Gastrocnemius medialis (tissue), 4 donors: ENCODE measurements around the gene SAP30L. TPM values are rescaled to one million over a fixed set of nuclear protein-coding genes. Genes with fewer than 3 reads are reported as not detected.

Experiments used
- ATAC-seq, 2 donors: fragments of 150-250 bp; one replicate each; pipeline ENCODE4 v1.9.1; 2016
- DNase-seq, 2 donors: peaks; one replicate each; pipeline ENCODE4 v3.0.0-alpha.2; 2019
- H3K27ac ChIP-seq, 4 donors: fragments of 200-600 bp; sonication (generic); 1 replicate in 1 of 4; 2 replicates in 3 of 4; pipeline ENCODE4 v1.5.1; 2016 to 2018; ENCODE audit warnings: mild to moderate bottlenecking in 2 of 4, moderate library complexity in 1 of 4
- H3K27me3 ChIP-seq, 3 donors: fragments of 200-600 bp; sonication (generic) in 2 of 3; 1 replicate in 1 of 3; 2 replicates in 2 of 3; pipeline versions ENCODE4 v1.5.1 to v1.6.0; 2016 to 2019; ENCODE audit warnings: mild to moderate bottlenecking in 1 of 3, moderate library complexity in 1 of 3
- H3K36me3 ChIP-seq, 2 donors: fragments of 200-600 bp; sonication (generic) in 1 of 2; one replicate each; pipeline ENCODE4 v1.5.1; 2017 to 2018
- H3K4me1 ChIP-seq, 2 donors: fragments of 200-600 bp; sonication (generic) in 1 of 2; one replicate each; pipeline ENCODE4 v1.5.1; 2016 to 2017; ENCODE audit warnings: mild to moderate bottlenecking in 2 of 2
- H3K4me3 ChIP-seq, 4 donors: fragments of 200-600 bp; sonication (generic) in 3 of 4; 1 replicate in 1 of 4; 2 replicates in 3 of 4; pipeline ENCODE4 v1.5.1; 2016 to 2019; ENCODE audit warnings: mild to moderate bottlenecking in 2 of 4
- H3K9me3 ChIP-seq, 3 donors: fragments of 200-600 bp; sonication (generic) in 2 of 3; 1 replicate in 1 of 3; 2 replicates in 2 of 3; pipeline ENCODE4 v1.5.1; 2016 to 2019
- POLR2A ChIP-seq, 2 donors: fragments of 450-650 bp; IDR thresholded peaks; one replicate each; pipeline ENCODE4 v1.6.1; 2017; ENCODE audit warnings: antibody characterized with exemption in 2 of 2, mild to moderate bottlenecking in 2 of 2, moderate library complexity in 2 of 2
- in situ Hi-C, 4 donors: fragments of 200-750 bp; cut with MboI; loops; one replicate each; pipeline versions ENCODE4 v1.15.0 to v1.8.0; 2017; ENCODE audit warnings: low sequenced_read_pairs in 4 of 4
- intact Hi-C: fragments of 100-400 bp; cut with DNase I; formaldehyde crosslinking; loops from one replicate; pipeline ENCODE4 v1.15.1; 2023; ENCODE audit warnings: low total_unique reads
- total RNA-seq, 4 donors: library from RNA; depleted of rRNA; stranded (reverse); fragments of >200 nt; gene quantifications; one replicate each; pipeline versions ENCODE4 v1.1.0 to v1.2.3, GENCODE V29; 2016
- TF ChIP-seq, protein P1 (sequence below), 5 experiments: fragments of 450-650 bp in 3 of 5; fragments of 200-600 bp in 2 of 5; sonication (generic) in 2 of 5; IDR thresholded peaks in 4 of 5; conservative IDR thresholded peaks in 1 of 5; 1 replicate in 4 of 5; 2 replicates in 1 of 5; pipeline ENCODE4 v1.5.1; 2016 to 2019; ENCODE audit warnings: antibody characterized with exemption in 5 of 5, mild to moderate bottlenecking in 3 of 5, moderate library complexity in 3 of 5

The SAP30L gene
- total RNA-seq, 4 donors from 2014 or later = 18.8 to 35.6 (median 25.5) TPM

DNA sequence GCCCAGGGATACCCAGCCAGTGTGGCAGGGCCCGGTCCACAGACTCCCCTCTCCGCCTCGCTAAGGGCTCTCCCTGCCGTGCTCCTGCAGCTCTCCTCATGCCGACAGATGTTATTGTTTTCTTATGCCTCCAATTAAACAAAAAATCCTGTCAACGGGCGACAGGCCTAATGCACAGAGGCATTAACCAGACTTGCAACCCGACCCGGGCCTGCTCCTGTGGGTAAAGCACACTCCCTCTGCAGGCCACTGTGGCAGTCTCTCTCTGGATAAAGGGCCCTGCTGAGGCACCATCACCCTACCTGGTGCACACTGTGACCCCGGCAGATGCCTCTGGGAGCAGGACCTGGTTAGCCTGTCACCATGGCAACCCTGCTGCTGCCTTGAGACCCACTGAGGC lies 59.8 kb downstream of the SAP30L start:
- in situ Hi-C loops (no loop called here), intact Hi-C loops (no loop called here)
- Histone ChIP-seq H3K36me3 (no peaks in the 10 kb centered on the region), H3K4me3 (no peak overlapping the region), H3K27ac (no peak overlapping the region), H3K27me3 (peaks cover 0 to 4% (median 0%) of the 10 kb centered on the region in 3 donors), H3K4me1 (no peaks in the 10 kb centered on the region), H3K9me3 (no peaks in the 10 kb centered on the region)
- no peak for ATAC-seq
- DNase-seq = no peak
- no peak for TF ChIP-seq POLR2A (IDR thresholded peaks at IDR 0.05)
- TF ChIP-seq, protein P1, sequence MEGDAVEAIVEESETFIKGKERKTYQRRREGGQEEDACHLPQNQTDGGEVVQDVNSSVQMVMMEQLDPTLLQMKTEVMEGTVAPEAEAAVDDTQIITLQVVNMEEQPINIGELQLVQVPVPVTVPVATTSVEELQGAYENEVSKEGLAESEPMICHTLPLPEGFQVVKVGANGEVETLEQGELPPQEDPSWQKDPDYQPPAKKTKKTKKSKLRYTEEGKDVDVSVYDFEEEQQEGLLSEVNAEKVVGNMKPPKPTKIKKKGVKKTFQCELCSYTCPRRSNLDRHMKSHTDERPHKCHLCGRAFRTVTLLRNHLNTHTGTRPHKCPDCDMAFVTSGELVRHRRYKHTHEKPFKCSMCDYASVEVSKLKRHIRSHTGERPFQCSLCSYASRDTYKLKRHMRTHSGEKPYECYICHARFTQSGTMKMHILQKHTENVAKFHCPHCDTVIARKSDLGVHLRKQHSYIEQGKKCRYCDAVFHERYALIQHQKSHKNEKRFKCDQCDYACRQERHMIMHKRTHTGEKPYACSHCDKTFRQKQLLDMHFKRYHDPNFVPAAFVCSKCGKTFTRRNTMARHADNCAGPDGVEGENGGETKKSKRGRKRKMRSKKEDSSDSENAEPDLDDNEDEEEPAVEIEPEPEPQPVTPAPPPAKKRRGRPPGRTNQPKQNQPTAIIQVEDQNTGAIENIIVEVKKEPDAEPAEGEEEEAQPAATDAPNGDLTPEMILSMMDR (IDR thresholded peaks at IDR 0.05 in 4 of 5, conservative IDR thresholded peaks at IDR 0.05 in 1 of 5) = no peak

DNA sequence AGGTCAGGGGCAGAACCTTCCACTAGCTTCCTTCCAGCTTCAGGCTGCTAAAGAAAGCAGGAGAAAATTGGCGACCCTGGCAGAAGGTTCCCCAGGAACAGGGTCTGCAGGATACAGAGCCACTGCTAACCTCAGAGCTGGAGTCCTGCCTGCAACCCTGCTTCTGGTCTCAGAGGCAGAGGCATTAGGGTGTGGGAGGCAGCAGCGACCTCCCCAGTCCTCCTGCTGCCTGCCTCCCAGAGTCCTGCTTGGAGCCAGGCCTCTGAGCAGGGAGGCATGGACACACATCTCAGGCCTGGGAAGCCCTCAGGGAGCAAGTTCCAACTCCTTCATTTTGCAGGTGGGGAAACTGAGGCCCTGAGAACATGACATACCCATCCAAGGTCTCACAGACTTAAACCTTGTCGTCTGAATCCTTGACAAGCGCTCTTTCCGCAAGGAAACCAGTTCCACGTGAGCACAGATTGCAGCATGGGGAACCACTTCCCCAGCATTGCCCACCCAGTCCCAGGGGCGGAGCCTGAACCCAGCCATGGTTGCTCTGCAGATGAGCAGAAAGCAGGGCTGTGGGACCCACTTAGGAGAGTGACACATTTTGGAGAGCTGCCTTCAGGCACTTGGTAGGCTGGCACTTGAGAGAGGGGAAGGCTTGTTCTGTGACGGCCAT lies 60.4 kb downstream of the SAP30L start:
- TF ChIP-seq, protein P1 (IDR thresholded peaks at IDR 0.05 in 4 of 5, conservative IDR thresholded peaks at IDR 0.05 in 1 of 5) = no peak
- no peak for TF ChIP-seq POLR2A (IDR thresholded peaks at IDR 0.05)
- in situ Hi-C loops (no loop called here), intact Hi-C loops (no loop called here)
- H3K27me3 ChIP-seq = peaks cover 0 to 4% (median 0%) of the 10 kb centered on the region in 3 donors
- DNase-seq (no peak), ATAC-seq (no peak)
- H3K4me3 ChIP-seq = no peak overlapping the region
- no peaks in the 10 kb centered on the region for H3K4me1 ChIP-seq
- no peaks in the 10 kb centered on the region for H3K36me3 ChIP-seq
- no peaks in the 10 kb centered on the region for H3K9me3 ChIP-seq
- H3K27ac ChIP-seq = no peak overlapping the region

DNA sequence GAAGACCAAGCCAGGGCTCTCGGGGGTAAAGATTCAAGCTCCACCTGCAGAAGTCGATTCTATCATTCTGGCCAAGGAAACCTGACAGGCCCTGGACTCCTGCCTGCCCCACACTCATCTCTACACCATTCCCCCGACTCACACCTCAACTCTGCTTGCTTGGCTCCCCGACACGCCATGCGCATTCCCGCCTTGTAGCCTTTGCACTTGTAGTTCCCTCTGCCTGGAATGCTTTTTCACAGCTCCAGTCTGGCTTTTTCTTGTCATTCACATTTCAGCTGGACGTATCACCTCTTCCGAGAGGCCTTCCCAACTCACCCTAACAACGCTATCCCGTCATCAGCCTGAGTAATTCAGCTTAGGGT lies 60.9 kb downstream of the SAP30L start:
- Histone ChIP-seq H3K9me3 (no peaks in the 10 kb centered on the region), H3K36me3 (no peaks in the 10 kb centered on the region), H3K4me3 (no peak overlapping the region), H3K27ac (no peak overlapping the region), H3K4me1 (no peaks in the 10 kb centered on the region), H3K27me3 (peaks cover 0 to 4% (median 0%) of the 10 kb centered on the region in 3 donors)
- intact Hi-C loops = no loop called here
- in situ Hi-C loops = no loop called here
- ATAC-seq = no peak
- no peak for DNase-seq
- TF ChIP-seq POLR2A (IDR thresholded peaks at IDR 0.05) = no peak
- TF ChIP-seq, protein P1 (IDR thresholded peaks at IDR 0.05 in 4 of 5, conservative IDR thresholded peaks at IDR 0.05 in 1 of 5) = no peak

DNA sequence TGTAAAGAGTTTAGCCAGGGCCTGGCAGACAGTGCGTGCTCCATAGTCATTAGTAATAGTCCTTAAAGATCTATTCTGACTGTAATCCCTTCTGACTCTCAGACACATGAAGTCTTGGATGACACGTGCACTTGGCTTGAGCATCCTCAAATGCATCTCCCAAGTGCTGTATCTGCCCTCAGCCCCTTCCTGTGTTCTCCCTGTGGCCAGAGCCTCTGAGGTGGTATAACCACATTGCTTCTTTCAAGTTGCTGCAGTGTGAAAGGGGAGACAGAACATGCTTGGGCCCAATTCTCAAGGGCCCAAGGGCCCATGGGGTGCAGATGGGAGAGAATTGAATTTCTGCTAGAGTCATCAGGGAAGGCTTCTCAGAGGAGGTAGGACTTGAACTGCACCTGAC lies 62.3 kb downstream of the SAP30L start:
- TF ChIP-seq POLR2A (IDR thresholded peaks at IDR 0.05) = no peak
- TF ChIP-seq, protein P1 (IDR thresholded peaks at IDR 0.05 in 4 of 5, conservative IDR thresholded peaks at IDR 0.05 in 1 of 5) = no peak
- H3K4me1 ChIP-seq = no peaks in the 10 kb centered on the region
- no peak for DNase-seq
- no peaks in the 10 kb centered on the region for H3K27me3 ChIP-seq
- H3K36me3 ChIP-seq = no peaks in the 10 kb centered on the region
- no peak overlapping the region for H3K4me3 ChIP-seq
- H3K9me3 ChIP-seq = no peaks in the 10 kb centered on the region
- intact Hi-C loops = no loop called here
- ATAC-seq = no peak
- H3K27ac ChIP-seq = no peak overlapping the region
- in situ Hi-C loops = no loop called here
